Esophagus squamous epithelium (tissue), 5 donors: ENCODE data around the gene BAD. TPM values are rescaled to one million over a fixed set of nuclear protein-coding genes. Genes with fewer than 3 reads are reported as not detected.
A peak's percentile ranks its signal among the peaks of the same experiment; 100 is the strongest.
"Not testable (repeated sequence)": the region's sequence is repeated elsewhere in the genome, so short reads cannot be mapped to it uniquely, and the experiment has no call there.

ENCODE experiments used
- DNase-seq: peaks from one replicate; lab custom pipeline; 2025; lab: John Stamatoyannopoulos, UW
- H3K27ac ChIP-seq, 4 donors: fragments of 200-600 bp; sonication (generic); one replicate each; pipeline ENCODE4 v1.5.1; 2016 to 2019; ENCODE audit warnings: mild to moderate bottlenecking in 1 of 4
- H3K27me3 ChIP-seq, 4 donors: fragments of 200-600 bp; sonication (generic); 1 replicate in 3 of 4; 2 replicates in 1 of 4; pipeline versions ENCODE4 v1.5.1 to v1.6.0; 2017 to 2021; ENCODE audit warnings: antibody characterized with exemption in 1 of 4
- H3K36me3 ChIP-seq, 3 donors: fragments of 200-600 bp; sonication (generic); one replicate each; pipeline ENCODE4 v1.5.1; 2016 to 2019
- H3K4me1 ChIP-seq, 3 donors: fragments of 200-600 bp; sonication (generic); one replicate each; pipeline ENCODE4 v1.5.1; 2017 to 2019
- H3K4me3 ChIP-seq, 4 donors: fragments of 200-600 bp; sonication (generic); 1 replicate in 3 of 4; 2 replicates in 1 of 4; pipeline ENCODE4 v1.5.1; 2016 to 2019; ENCODE audit warnings: mild to moderate bottlenecking in 2 of 4, moderate library complexity in 1 of 4
- H3K9me3 ChIP-seq, 3 donors: fragments of 200-600 bp; sonication (generic); one replicate each; pipeline ENCODE4 v1.5.1; 2016 to 2019
- POLR2A ChIP-seq, 4 donors: fragments of 450-650 bp; IDR thresholded peaks; one replicate each; pipeline ENCODE4 v1.6.1; 2017; ENCODE audit warnings: antibody characterized with exemption in 4 of 4, mild to moderate bottlenecking in 4 of 4, moderate library complexity in 3 of 4
- WGBS, 2 donors: methylation state at CpG; one replicate each; pipeline ENCODE4 v1.1.5; 2018; 5-methylcytosine and 5-hydroxymethylcytosine counted together
- intact Hi-C: fragments of 100-400 bp; cut with DNase I; formaldehyde crosslinking; loops from one replicate; pipeline ENCODE4 v1.15.0; 2022
- total RNA-seq, 4 donors: library from RNA; depleted of rRNA; stranded (reverse); fragments of >200 nt; gene quantifications; one replicate each; pipeline ENCODE4 v1.1.0, GENCODE V29; 2016
- TF ChIP-seq, protein P1 (sequence below), 6 experiments: fragments of 450-650 bp in 4 of 6; fragments of 200-600 bp in 2 of 6; sonication (generic) in 2 of 6; IDR thresholded peaks; one replicate each; pipeline ENCODE4 v1.5.1; 2016 to 2019; ENCODE audit warnings: antibody characterized with exemption in 6 of 6, mild to moderate bottlenecking in 4 of 6, moderate library complexity in 4 of 6
- donor health status: DM: yes; HTN: yes; CAD: no.

The BAD gene
- total RNA-seq, 4 donors from 2014 or later: 49.4 to 86.5 (median 72.9) TPM

DNA sequence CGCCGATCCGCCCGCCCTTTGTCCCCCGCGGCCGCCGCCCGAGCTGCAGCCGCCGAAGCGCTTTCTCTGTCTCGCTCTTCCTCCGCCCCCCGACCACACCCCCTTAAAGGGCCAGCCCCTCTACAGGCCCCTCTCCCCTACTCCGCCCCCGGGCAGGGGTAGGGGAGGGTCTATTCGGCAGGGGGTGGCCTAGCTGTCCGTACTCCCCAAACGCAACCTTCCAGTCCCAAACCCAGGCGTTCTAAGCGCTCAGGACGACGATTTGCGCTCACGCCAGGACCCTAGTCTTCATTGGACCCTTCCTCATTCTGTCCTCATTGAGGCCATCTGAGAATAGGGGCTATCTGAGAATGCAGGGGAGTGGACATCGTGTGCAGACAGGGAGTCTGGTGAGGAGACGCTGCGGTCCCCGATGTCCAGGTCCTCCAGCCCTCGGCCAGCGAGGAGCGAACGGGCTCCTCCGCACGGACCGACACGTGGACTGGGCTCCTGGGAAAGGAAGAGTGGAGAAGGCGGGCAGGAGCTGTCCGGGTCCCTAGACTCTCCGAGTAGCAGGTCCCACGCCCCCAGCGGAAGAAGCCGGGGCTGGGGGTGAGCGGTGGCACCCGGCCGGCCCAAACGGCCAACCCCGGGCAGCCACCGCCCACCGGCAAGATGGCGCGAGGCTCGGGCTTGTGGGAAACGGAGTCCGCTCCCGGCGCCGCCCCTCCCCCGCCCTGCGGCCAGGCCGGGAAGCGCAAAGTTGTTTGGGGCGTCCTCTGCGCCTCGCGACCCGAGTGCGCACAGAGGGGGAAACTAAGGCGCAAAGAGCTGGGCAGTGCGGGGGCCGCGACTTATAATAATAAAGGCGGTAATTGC is 37.4 kb downstream of the BAD start, which contains the start of gene PPP1R14B:
TSS of gene PPP1R14B (minus strand) at position 73 of the 858 bp plus-strand sequence. CDS start 270 bp downstream, outside the sequence.
- intact Hi-C loops: no loop called here
- Histone ChIP-seq H3K27ac (peak within 1 kb of the TSS; percentile 89 to 100 (median 92)), H3K4me3 (peak within 1 kb of the TSS; percentile 46 to 88 (median 83)), H3K27me3 (no peaks in the 10 kb centered on the region), H3K9me3 (no peaks in the 10 kb centered on the region), H3K4me1 (peaks cover 46 to 79% (median 58%) of the 10 kb centered on the region in 3 donors), H3K36me3 (peaks cover 0 to 26% (median 0%) of the 10 kb centered on the region in 3 donors)
- WGBS, 2 donors: 0 to 1% methylated on average over 13 to 29 of the region's 74 CpGs
- DNase-seq: peak; percentile 43
- TF ChIP-seq, protein P1, sequence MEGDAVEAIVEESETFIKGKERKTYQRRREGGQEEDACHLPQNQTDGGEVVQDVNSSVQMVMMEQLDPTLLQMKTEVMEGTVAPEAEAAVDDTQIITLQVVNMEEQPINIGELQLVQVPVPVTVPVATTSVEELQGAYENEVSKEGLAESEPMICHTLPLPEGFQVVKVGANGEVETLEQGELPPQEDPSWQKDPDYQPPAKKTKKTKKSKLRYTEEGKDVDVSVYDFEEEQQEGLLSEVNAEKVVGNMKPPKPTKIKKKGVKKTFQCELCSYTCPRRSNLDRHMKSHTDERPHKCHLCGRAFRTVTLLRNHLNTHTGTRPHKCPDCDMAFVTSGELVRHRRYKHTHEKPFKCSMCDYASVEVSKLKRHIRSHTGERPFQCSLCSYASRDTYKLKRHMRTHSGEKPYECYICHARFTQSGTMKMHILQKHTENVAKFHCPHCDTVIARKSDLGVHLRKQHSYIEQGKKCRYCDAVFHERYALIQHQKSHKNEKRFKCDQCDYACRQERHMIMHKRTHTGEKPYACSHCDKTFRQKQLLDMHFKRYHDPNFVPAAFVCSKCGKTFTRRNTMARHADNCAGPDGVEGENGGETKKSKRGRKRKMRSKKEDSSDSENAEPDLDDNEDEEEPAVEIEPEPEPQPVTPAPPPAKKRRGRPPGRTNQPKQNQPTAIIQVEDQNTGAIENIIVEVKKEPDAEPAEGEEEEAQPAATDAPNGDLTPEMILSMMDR (IDR thresholded peaks at IDR 0.05): peak in 4 of 6 experiments; percentile 17 to 35 (median 28)
- peak in 1 of 4 donors; percentile 51 for TF ChIP-seq POLR2A (IDR thresholded peaks at IDR 0.05)

DNA sequence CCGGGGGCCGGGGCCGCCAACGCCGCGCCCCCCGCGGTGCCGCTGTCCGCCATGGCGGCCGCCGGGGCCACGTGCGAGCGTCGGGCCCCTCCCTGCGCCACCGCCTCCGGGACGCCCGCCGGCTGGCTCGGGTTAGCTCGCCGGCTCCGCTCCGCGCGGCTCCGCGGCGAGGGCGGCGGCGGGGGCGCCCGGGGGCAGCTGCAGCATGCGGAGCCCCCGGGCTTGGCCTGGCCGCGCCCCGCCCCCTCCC is 37.9 kb downstream of the BAD start:
- H3K9me3 ChIP-seq, DNase-seq, intact Hi-C loops, H3K27me3 ChIP-seq: not testable (repeated sequence)
- H3K27ac ChIP-seq: peak overlapping the region; percentile 89 to 100 (median 92)
- H3K4me1 ChIP-seq: peaks cover 46 to 78% (median 59%) of the 10 kb centered on the region in 3 donors
- peaks cover 0 to 26% (median 0%) of the 10 kb centered on the region in 3 donors for H3K36me3 ChIP-seq
- WGBS, 2 donors: no CpG with 5 or more reads among the region's 43 CpGs
- peak overlapping the region; percentile 46 to 88 (median 83) for H3K4me3 ChIP-seq

DNA sequence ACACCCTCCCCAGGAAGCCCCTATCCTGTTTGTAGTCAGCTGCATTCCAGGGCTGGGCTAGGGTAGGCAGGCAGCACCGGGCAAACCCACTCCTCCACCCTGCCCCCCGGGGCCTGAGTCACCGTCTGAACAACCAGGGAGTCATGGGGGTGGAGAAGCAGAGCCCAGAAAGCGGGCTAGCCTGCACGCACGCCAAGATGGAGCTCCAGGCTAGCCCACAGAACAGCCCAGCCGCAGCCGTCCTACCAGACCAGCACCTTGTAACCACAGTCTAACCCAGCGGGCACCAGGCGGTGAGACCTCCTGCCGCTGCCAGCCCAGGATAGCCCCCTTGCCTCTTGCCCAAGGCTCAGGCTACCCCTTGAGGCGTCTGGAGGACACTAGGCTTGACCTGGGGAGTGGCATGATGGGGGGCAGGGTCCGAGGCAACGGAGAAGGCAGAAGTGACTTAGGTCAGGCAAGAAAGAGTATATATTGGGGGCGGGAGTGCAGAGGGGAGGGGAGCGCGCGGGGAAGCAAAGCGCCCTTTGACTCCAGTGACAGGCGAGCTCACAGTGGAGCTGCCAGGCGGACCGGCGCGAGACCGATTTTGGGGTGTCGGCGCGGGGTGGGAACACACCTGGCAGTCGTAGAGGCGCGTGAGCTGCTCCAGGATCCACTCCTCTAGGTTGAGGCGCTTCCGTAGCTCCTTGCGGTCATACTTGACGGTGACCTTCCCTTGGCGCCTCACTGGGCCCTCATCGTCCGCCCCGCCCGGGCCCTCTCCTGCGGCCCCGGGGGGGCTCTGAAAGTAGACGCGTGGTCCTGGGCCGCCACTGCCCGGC is 38.5 kb downstream of the BAD start:
- TF ChIP-seq, protein P1 (IDR thresholded peaks at IDR 0.05): no peak
- TF ChIP-seq POLR2A (IDR thresholded peaks at IDR 0.05): peak in 2 of 4 donors; percentile 37 to 53
- Histone ChIP-seq H3K36me3 (peaks cover 0 to 26% (median 0%) of the 10 kb centered on the region in 3 donors), H3K27me3 (no peaks in the 10 kb centered on the region), H3K27ac (peak overlapping the region; percentile 89 to 100 (median 92)), H3K9me3 (no peaks in the 10 kb centered on the region), H3K4me1 (peaks cover 46 to 75% (median 57%) of the 10 kb centered on the region in 3 donors), H3K4me3 (peak overlapping the region; percentile 46 to 88 (median 83))
- DNase-seq: no peak
- intact Hi-C loops: no loop called here
- 0 to 4% methylated on average over 17 to 27 of the region's 46 CpGs for WGBS, 2 donors

DNA sequence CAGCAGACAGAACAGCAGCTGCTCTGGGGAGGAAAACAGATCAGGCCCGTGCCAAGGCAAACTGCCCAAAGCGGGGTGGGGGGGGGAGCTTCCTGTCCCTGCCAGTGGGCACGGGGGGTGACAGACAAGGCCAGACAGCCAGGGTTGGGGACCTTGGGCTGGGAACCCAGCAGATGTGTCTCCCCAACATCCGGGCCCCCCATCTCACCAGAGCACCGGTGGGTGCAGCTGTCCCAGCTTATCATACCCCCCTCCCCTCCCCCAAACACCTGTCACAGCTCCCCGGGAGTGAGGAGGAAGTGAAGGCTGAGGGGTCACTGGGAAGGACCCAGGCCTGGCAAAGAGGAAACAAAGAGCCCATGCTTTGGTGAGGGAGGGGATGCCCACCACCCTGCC is 39.1 kb downstream of the BAD start:
- no peak for DNase-seq
- intact Hi-C loops: no loop called here
- Histone ChIP-seq H3K4me3 (peak overlapping the region; percentile 46 to 88 (median 83)), H3K27ac (peak overlapping the region; percentile 89 to 100 (median 92)), H3K9me3 (no peaks in the 10 kb centered on the region), H3K27me3 (no peaks in the 10 kb centered on the region), H3K4me1 (peaks cover 43 to 73% (median 54%) of the 10 kb centered on the region in 3 donors), H3K36me3 (peaks cover 0 to 26% (median 0%) of the 10 kb centered on the region in 3 donors)
- TF ChIP-seq, protein P1 (IDR thresholded peaks at IDR 0.05): no peak
- TF ChIP-seq POLR2A (IDR thresholded peaks at IDR 0.05): no peak
- no CpG with 5 or more reads among the region's 6 CpGs for WGBS, 2 donors

DNA sequence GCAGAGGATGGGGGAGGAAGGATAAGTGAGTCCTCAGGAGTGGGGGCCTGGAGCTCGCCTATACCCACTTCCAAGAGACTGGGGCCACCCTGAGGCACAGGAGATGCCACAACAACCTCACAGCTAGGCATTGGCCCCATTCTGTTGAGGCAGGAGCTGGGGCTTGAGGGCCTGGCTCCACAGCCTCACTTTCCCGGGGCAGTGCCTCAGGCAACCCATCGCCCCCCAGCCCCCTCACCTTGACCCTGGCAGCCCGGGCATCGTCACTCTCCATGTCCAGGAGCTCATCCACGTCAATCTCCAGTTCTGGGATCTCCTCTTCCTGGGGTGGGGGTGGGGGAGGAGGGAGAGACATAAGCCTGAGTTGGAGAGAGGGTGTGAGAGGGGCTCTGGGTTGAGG is 39.5 kb downstream of the BAD start:
- Histone ChIP-seq H3K36me3 (peaks cover 0 to 26% (median 0%) of the 10 kb centered on the region in 3 donors), H3K4me1 (peaks cover 47 to 73% (median 57%) of the 10 kb centered on the region in 3 donors), H3K27ac (peak overlapping the region; percentile 89 to 100 (median 92)), H3K27me3 (no peaks in the 10 kb centered on the region), H3K9me3 (no peaks in the 10 kb centered on the region), H3K4me3 (peak overlapping the region; percentile 46 to 88 (median 83))
- TF ChIP-seq, protein P1 (IDR thresholded peaks at IDR 0.05): no peak
- intact Hi-C loops: no loop called here
- no peak for DNase-seq
- 40% methylated on average over 2 of the region's 6 CpGs; no CpG with 5 or more reads in 1 of the 2 donors for WGBS, 2 donors
